SK-N-SH (cell line): ENCODE measurements around the gene HELQ. TPM values are rescaled to one million over a fixed set of nuclear protein-coding genes. Genes with fewer than 3 reads are reported as not detected.

Source experiments
- CTCF ChIA-PET: fragments of 300-600, 350-600 bp; formaldehyde crosslinking; extraction: SDS; loops from one replicate; lab custom pipeline; 2021; lab: Yijun Ruan, JAX
- POLR2A ChIA-PET: fragments of 350-600 bp; sonication (Branson Sonifier 250); formaldehyde crosslinking; extraction: SDS; loops from one replicate; lab custom pipeline; 2020; ENCODE audit warnings: antibody characterized with exemption, inconsistent platforms; lab: Yijun Ruan, JAX
- DNase-seq: peaks from one replicate; pipeline ENCODE4 v3.0.0; 2012
- H2AFZ ChIP-seq: fragments of 200-600 bp; sonication (generic); 2 replicates; pipeline ENCODE4 v1.8.1; 2016; ENCODE audit warnings: antibody characterized with exemption, mild to moderate bottlenecking, low read depth
- H3F3A ChIP-seq: fragments of 200-600 bp; sonication (generic); replicated peaks from 2 replicates; pipeline ENCODE3; 2016; ENCODE audit warnings: antibody characterized with exemption, mild to moderate bottlenecking; ENCODE audit not compliant: insufficient read depth
- H3K27ac ChIP-seq, 2 experiments: fragments of 200-500 bp in 1 of 2; fragments of 200-600 bp in 1 of 2; sonication (Bioruptor generic) in 1 of 2; sonication (generic), shearing (Covaris generic) in 1 of 2; 2 replicates each; pipeline versions ENCODE4 v1.5.1 to v1.6.1; 2014 to 2016; ENCODE audit warnings: low read depth in 2 of 2, inconsistent platforms in 1 of 2, low read length in 1 of 2, mild to moderate bottlenecking in 1 of 2, mixed read lengths in 1 of 2
- H3K27me3 ChIP-seq: fragments of 200-600 bp; sonication (generic), shearing (Covaris generic); 2 replicates; pipeline ENCODE4 v1.6.1; 2016; ENCODE audit warnings: mixed run types; ENCODE audit not compliant: insufficient read depth
- H3K36me3 ChIP-seq, 2 experiments: fragments of 200-500 bp in 1 of 2; fragments of 200-600 bp in 1 of 2; sonication (Bioruptor generic) in 1 of 2; sonication (generic) in 1 of 2; replicated peaks in 1 of 2; 2 replicates each; pipeline versions ENCODE3 to v1.5.1; 2014 to 2016; ENCODE audit warnings: low read length in 1 of 2, mild to moderate bottlenecking in 1 of 2; ENCODE audit not compliant: insufficient read depth in 2 of 2, control insufficient read depth in 1 of 2
- H3K4me1 ChIP-seq, 2 experiments: fragments of 200-500 bp in 1 of 2; fragments of 200-600 bp in 1 of 2; sonication (Bioruptor generic) in 1 of 2; sonication (generic), shearing (Covaris generic) in 1 of 2; 2 replicates each; pipeline versions ENCODE4 v1.5.1 to v1.6.1; 2014 to 2016; ENCODE audit warnings: low read depth in 1 of 2, low read length in 1 of 2, mixed run types in 1 of 2; ENCODE audit not compliant: insufficient read depth in 2 of 2, control insufficient read depth in 1 of 2
- H3K4me2 ChIP-seq: fragments of 200-600 bp; sonication (generic), shearing (Covaris generic); 2 replicates; pipeline ENCODE4 v1.6.1; 2017; ENCODE audit warnings: mixed run types
- H3K4me3 ChIP-seq, 2 experiments: fragments of 200-500 bp in 1 of 2; fragments of 200-600 bp in 1 of 2; sonication (Bioruptor generic) in 1 of 2; sonication (generic), shearing (Covaris generic) in 1 of 2; 2 replicates each; pipeline versions ENCODE4 v1.5.1 to v1.8.1; 2014 to 2016; ENCODE audit warnings: low read depth in 2 of 2, inconsistent platforms in 1 of 2, low read length in 1 of 2, mild to moderate bottlenecking in 1 of 2, mixed read lengths in 1 of 2, moderate library complexity in 1 of 2
- H3K79me2 ChIP-seq: fragments of 200-600 bp; sonication (generic); 2 replicates; pipeline ENCODE4 v1.8.1; 2017; ENCODE audit warnings: mild to moderate bottlenecking; ENCODE audit not compliant: insufficient read depth
- H3K9ac ChIP-seq: fragments of 200-600 bp; sonication (generic); 2 replicates; pipeline ENCODE4 v1.6.1; 2017; ENCODE audit warnings: mixed run types
- H3K9me2 ChIP-seq: fragments of 200-600 bp; sonication (generic); 2 replicates; pipeline ENCODE4 v1.6.1; 2017; ENCODE audit warnings: mixed run types
- H3K9me3 ChIP-seq: fragments of 200-600 bp; sonication (generic); 2 replicates; pipeline ENCODE4 v1.6.1; 2017; ENCODE audit warnings: mixed run types, mild to moderate bottlenecking, moderate library complexity
- H4K20me1 ChIP-seq: fragments of 200-600 bp; sonication (generic); 2 replicates; pipeline ENCODE4 v1.6.1; 2017; ENCODE audit warnings: mild to moderate bottlenecking, mixed run types; ENCODE audit not compliant: insufficient read depth
- ELF1 ChIP-seq: IDR thresholded peaks from 2 replicates; pipeline ENCODE4 v1.4.0; 2012
- EP300 ChIP-seq, 2 experiments: IDR thresholded peaks; 2 replicates each; pipeline versions ENCODE4 v1.4.0 to v1.6.1; 2012; ENCODE audit warnings: borderline replicate concordance in 1 of 2, low read depth in 1 of 2, low read length in 1 of 2
- FOSL2 ChIP-seq: IDR thresholded peaks from 2 replicates; pipeline ENCODE4 v1.4.0; 2012; ENCODE audit warnings: low read depth, mild to moderate bottlenecking, moderate library complexity, borderline replicate concordance
- FOXM1 ChIP-seq: IDR thresholded peaks from 2 replicates; pipeline ENCODE4 v1.4.0; 2012; ENCODE audit warnings: low read depth, mild to moderate bottlenecking
- GABPA ChIP-seq: IDR thresholded peaks from 2 replicates; pipeline ENCODE4 v1.4.0; 2012; ENCODE audit warnings: low read depth, mild to moderate bottlenecking
- JUND ChIP-seq: IDR thresholded peaks from 2 replicates; pipeline ENCODE4 v1.4.0; 2012
- MEF2A ChIP-seq: IDR thresholded peaks from 2 replicates; pipeline ENCODE4 v1.4.0; 2012; ENCODE audit warnings: low read depth, borderline replicate concordance
- MXI1 ChIP-seq: IDR thresholded peaks from 2 replicates; pipeline ENCODE4 v1.6.1; 2012; ENCODE audit warnings: mild to moderate bottlenecking, low read depth, low read length, improper control_type of control experiment
- NFIC ChIP-seq: IDR thresholded peaks from 2 replicates; pipeline ENCODE4 v1.4.0; 2012; ENCODE audit warnings: borderline replicate concordance
- NRF1 ChIP-seq: IDR thresholded peaks from 2 replicates; pipeline ENCODE4 v1.6.1; 2012; ENCODE audit warnings: low read depth, mild to moderate bottlenecking, low read length
- POLR2AphosphoS5 ChIP-seq: IDR thresholded peaks from 2 replicates; pipeline ENCODE4 v1.6.1; 2012; ENCODE audit warnings: low read depth, low read length
- RAD21 ChIP-seq: IDR thresholded peaks from 2 replicates; pipeline ENCODE4 v1.6.1; 2012; ENCODE audit warnings: mild to moderate bottlenecking, low read length
- RCOR1 ChIP-seq: fragments of 150-350 bp; IDR thresholded peaks from 2 replicates; pipeline ENCODE4 v1.6.1; 2017; ENCODE audit warnings: antibody characterized with exemption, low read length
- RXRA ChIP-seq: IDR thresholded peaks from 2 replicates; pipeline ENCODE4 v1.4.0; 2012; ENCODE audit warnings: low read depth, mild to moderate bottlenecking, borderline replicate concordance
- SIN3A ChIP-seq: IDR thresholded peaks from 2 replicates; pipeline ENCODE4 v1.6.1; 2012; ENCODE audit warnings: low read depth, mild to moderate bottlenecking, low read length, moderate library complexity, borderline replicate concordance
- SMC3 ChIP-seq: IDR thresholded peaks from 2 replicates; pipeline ENCODE4 v1.6.1; 2012; ENCODE audit warnings: low read depth, low read length, improper control_type of control experiment
- TCF12 ChIP-seq: IDR thresholded peaks from 2 replicates; pipeline ENCODE4 v1.4.0; 2012
- TEAD4 ChIP-seq: IDR thresholded peaks from 2 replicates; pipeline ENCODE4 v1.4.0; 2012; ENCODE audit warnings: mild to moderate bottlenecking, borderline replicate concordance; ENCODE audit not compliant: insufficient read depth
- YY1 ChIP-seq: IDR thresholded peaks from 2 replicates; pipeline ENCODE4 v1.4.0; 2012; ENCODE audit warnings: low read depth, mild to moderate bottlenecking
- polyA plus RNA-seq, 3 experiments: library from polyadenylated mRNA; depleted of rRNA; stranded (reverse); fragments of >200 nt; gene quantifications; 2 replicates each; pipeline ENCODE4 v1.2.3, GENCODE V29; 2012
- TF ChIP-seq, protein P1 (sequence below): fragments of 150-350 bp; IDR thresholded peaks from 2 replicates; pipeline ENCODE4 v1.6.1; 2016; ENCODE audit warnings: mild to moderate bottlenecking, low read depth, low read length
- TF ChIP-seq, protein P2 (sequence below): fragments of 150-350 bp; IDR thresholded peaks from 2 replicates; pipeline ENCODE4 v1.6.1; 2017; ENCODE audit warnings: antibody characterized with exemption, low read length, low read depth, borderline replicate concordance
- TF ChIP-seq, protein P3 (sequence below): IDR thresholded peaks from 2 replicates; pipeline ENCODE4; 2012
- TF ChIP-seq, protein P4 (sequence below): IDR thresholded peaks from 2 replicates; pipeline ENCODE4 v1.4.0; 2012; ENCODE audit warnings: low read depth, borderline replicate concordance

The HELQ gene
- polyA plus RNA-seq, 1 of the 3 experiments (the other 2 are of a cell fraction): 7.2 TPM

DNA sequence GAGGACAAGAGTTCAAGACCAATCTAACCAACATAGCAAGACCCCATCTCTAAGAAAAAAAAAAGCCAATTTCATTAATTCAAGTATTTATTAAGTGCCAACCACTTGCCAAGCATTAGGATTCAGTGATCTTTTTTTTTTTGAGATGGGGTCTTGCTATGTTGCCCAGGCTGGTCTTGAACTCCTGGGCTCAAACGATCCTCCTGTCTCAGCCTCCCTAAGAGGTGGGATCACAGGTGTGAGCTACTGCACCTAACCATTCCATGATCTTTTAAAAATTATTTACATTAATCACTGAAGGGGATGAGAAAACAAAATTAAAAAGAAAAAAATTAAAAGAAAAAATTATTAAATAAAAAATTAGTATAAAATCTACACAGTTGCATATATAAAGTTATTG lies 24.4 kb downstream of the HELQ start (continued):
- TF ChIP-seq POLR2AphosphoS5: no peak
- no peak for TF ChIP-seq GABPA
- TF ChIP-seq, protein P1, sequence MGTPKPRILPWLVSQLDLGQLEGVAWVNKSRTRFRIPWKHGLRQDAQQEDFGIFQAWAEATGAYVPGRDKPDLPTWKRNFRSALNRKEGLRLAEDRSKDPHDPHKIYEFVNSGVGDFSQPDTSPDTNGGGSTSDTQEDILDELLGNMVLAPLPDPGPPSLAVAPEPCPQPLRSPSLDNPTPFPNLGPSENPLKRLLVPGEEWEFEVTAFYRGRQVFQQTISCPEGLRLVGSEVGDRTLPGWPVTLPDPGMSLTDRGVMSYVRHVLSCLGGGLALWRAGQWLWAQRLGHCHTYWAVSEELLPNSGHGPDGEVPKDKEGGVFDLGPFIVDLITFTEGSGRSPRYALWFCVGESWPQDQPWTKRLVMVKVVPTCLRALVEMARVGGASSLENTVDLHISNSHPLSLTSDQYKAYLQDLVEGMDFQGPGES: no peak
- no peak for TF ChIP-seq TEAD4
- no peak for TF ChIP-seq TCF12
- no peak for TF ChIP-seq RCOR1
- no peak for TF ChIP-seq SMC3
- no peak for TF ChIP-seq RAD21
- TF ChIP-seq, protein P2, sequence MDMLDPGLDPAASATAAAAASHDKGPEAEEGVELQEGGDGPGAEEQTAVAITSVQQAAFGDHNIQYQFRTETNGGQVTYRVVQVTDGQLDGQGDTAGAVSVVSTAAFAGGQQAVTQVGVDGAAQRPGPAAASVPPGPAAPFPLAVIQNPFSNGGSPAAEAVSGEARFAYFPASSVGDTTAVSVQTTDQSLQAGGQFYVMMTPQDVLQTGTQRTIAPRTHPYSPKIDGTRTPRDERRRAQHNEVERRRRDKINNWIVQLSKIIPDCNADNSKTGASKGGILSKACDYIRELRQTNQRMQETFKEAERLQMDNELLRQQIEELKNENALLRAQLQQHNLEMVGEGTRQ: no peak

DNA sequence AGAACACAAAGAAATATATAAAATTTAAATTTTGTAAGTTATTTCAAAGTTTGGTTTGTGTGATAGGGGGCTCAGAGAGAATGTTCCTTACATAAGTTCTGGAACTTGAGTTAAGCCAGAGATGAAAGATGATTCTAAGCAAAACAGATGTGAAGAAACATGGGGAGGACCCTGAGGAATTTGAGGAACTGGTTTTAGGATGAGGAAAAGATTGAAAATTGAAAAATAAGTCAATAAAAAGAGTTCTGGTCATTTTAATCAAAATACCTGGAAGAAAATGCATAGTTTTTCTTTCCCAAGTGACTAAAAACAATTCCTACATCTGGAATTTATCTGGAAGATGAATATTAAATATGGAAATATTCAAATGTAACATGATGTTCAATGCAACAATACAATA lies 37.4 kb downstream of the HELQ start:
- Histone ChIP-seq H3K27me3 (no peaks in the 10 kb centered on the region), H3K9ac (no peak overlapping the region), H3K9me2 (no peaks in the 10 kb centered on the region), H3K79me2 (no peaks in the 10 kb centered on the region), H3K4me3 (no peak overlapping the region), H4K20me1 (no peaks in the 10 kb centered on the region), H3K4me1 (no peaks in the 10 kb centered on the region), H3K36me3 (peaks cover 18 to 27% of the 10 kb centered on the region in 2 experiments), H3K27ac (no peak overlapping the region), H3K9me3 (no peaks in the 10 kb centered on the region), H3F3A (peaks cover 4% of the 10 kb centered on the region), H2AFZ (no peak overlapping the region), H3K4me2 (no peak overlapping the region)
- ChIA-PET POLR2A (no interaction called here), CTCF (no interaction called here)
- TF ChIP-seq RXRA: no peak
- TF ChIP-seq, protein P3, sequence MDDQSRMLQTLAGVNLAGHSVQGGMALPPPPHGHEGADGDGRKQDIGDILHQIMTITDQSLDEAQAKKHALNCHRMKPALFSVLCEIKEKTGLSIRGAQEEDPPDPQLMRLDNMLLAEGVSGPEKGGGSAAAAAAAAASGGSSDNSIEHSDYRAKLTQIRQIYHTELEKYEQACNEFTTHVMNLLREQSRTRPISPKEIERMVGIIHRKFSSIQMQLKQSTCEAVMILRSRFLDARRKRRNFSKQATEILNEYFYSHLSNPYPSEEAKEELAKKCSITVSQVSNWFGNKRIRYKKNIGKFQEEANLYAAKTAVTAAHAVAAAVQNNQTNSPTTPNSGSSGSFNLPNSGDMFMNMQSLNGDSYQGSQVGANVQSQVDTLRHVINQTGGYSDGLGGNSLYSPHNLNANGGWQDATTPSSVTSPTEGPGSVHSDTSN: no peak
- TF ChIP-seq, protein P2: no peak
- TF ChIP-seq JUND: no peak
- TF ChIP-seq RAD21: no peak
- no peak for TF ChIP-seq ELF1
- TF ChIP-seq MXI1: no peak
- TF ChIP-seq EP300 (IDR thresholded peaks at IDR 0.05; ENCODE audit: borderline replicate concordance in 1 of 2, low read depth in 1 of 2, low read length in 1 of 2): no peak
- no peak for TF ChIP-seq GABPA
- TF ChIP-seq FOSL2: no peak
- no peak for TF ChIP-seq SMC3
- TF ChIP-seq POLR2AphosphoS5: no peak
- no peak for TF ChIP-seq NRF1
- TF ChIP-seq NFIC: no peak
- TF ChIP-seq, protein P4, sequence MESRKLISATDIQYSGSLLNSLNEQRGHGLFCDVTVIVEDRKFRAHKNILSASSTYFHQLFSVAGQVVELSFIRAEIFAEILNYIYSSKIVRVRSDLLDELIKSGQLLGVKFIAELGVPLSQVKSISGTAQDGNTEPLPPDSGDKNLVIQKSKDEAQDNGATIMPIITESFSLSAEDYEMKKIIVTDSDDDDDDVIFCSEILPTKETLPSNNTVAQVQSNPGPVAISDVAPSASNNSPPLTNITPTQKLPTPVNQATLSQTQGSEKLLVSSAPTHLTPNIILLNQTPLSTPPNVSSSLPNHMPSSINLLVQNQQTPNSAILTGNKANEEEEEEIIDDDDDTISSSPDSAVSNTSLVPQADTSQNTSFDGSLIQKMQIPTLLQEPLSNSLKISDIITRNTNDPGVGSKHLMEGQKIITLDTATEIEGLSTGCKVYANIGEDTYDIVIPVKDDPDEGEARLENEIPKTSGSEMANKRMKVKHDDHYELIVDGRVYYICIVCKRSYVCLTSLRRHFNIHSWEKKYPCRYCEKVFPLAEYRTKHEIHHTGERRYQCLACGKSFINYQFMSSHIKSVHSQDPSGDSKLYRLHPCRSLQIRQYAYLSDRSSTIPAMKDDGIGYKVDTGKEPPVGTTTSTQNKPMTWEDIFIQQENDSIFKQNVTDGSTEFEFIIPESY: no peak
- TF ChIP-seq TEAD4: no peak
- no peak for TF ChIP-seq SIN3A
- TF ChIP-seq YY1: no peak
- TF ChIP-seq FOXM1: no peak
- no peak for TF ChIP-seq MEF2A
- DNase-seq: no peak
